GM19099 (cell line): ENCODE results near the gene ZNF816.

Source experiments
- POLR2A ChIP-seq: IDR thresholded peaks from 3 replicates; pipeline ENCODE4 v1.6.1; 2011; ENCODE audit warnings: low read depth; ENCODE audit not compliant: insufficient read length; ENCODE audit errors: extremely low read depth

The ZNF816 gene

GRCh38 chr19:52962394-52963246, at the start of gene ZNF816:
ZNF816 (minus strand) TSS chr19:52962881; CDS start chr19:52956089, 6,792 bp downstream.
- TF ChIP-seq POLR2A: peak; percentile 91

GRCh38 chr19:53012006-53012405, 49.3 kb upstream of the ZNF816 start:
- no peak for TF ChIP-seq POLR2A

DNA sequence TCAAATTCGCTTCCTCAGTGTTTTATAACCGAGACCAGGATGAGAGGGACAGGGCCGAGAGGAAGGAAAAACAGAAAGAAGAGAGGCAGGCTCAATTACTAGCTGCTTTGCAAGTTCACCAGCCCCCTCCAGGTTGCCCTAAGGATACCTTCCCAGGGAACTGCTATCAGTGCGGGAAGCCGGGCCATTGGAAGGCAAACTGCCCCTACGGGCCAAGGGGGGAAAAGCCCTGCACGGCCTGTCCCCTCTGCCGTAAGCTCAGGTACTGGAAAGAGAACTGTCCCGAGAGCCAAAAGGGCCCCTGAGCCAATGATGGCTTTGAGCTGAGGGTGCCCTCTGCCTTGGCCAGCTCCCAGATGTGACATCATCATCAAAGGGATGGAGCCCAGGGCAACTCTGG, 47.8 kb upstream of the ZNF816 start:
- TF ChIP-seq POLR2A: no peak

DNA sequence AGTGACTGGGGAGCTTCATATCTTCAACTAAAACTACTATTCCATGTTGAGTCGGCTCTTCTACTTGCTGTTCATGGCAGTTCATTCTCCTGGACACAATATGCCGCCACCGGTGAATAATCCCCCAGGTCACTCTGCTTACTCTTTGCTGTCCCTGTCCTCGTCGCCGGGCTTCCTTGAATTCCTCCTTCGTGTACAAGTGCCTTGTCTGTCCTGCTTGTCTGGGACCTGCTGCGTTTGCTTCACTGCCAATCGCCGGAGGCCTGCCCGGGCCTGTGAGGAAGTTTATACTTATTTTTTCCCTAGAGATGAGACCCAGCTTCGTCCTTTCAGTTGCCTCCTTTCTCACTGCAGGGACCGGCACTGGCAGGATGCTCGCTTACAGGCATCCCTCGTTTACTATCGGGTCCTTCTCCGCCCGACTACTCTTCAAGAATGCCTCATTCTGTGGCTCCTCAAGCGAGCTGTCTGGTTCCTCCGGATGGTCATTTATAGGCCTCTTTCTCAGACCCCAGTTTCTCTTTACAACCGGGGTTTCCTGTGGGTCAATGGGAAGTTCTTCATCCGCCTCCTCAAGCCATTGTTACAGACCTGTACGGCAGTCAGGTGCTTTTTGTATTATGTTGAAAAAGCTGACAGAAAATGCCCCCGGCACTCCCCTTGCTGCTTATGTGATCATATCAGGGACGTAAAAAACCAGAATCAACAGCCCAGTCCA, 45.5 kb upstream of the ZNF816 start:
- TF ChIP-seq POLR2A: no peak

- TF ChIP-seq POLR2A: no peak
Measured at GRCh38 chr19:53007606-53008005, 44.9 kb upstream of the ZNF816 start.

- no peak for TF ChIP-seq POLR2A
Measured at GRCh38 chr19:53007200-53007599, 44.5 kb upstream of the ZNF816 start.

DNA sequence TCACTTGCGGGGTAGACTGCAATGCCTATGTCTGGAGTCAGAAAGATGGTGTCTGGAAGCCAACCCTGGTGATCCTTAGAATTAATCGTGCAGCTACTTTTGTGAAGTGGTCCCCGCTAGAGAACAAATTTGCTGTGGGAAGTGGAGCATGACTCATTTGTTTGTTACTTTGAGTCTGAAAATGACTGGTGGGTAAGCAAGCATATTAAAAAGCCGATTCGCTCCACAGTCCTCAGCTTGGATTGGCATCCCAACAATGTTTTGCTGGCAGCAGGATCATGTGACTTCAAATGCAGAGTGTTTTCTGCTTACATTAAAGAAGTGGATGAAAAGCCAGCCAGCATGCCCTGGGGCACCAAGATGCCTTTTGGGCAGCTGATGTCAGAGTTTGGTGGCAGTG, 41.6 kb upstream of the ZNF816 start:
- TF ChIP-seq POLR2A: no peak

DNA sequence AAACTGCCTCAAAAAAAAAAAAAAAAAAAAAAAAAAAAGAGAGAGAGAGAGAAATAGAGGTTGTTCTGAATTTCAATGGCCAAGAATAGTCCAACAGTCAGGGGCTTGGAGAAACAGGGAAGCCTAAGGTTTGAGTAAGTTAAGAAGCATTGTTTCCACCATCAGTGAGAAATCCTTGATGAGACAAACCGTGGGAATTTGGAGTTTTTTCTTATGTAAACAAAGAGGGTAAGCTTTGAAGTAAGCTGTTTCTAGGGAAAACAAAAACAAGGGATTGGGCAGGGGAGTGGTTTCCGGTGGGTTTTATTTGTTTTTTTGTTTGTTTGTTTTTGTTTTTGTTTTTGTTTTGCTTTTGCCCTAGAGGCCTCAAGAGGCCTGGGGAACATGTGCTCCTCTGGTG, 39.8 kb upstream of the ZNF816 start:
- TF ChIP-seq POLR2A: no peak

- TF ChIP-seq POLR2A: no peak
Measured at GRCh38 chr19:52997975-52998374, 35.3 kb upstream of the ZNF816 start.

- TF ChIP-seq POLR2A: no peak
Measured at GRCh38 chr19:52995711-52996110, 33.0 kb upstream of the ZNF816 start.

GRCh38 chr19:52993342-52994178, 30.9 kb upstream of the ZNF816 start:
- no peak for TF ChIP-seq POLR2A

DNA sequence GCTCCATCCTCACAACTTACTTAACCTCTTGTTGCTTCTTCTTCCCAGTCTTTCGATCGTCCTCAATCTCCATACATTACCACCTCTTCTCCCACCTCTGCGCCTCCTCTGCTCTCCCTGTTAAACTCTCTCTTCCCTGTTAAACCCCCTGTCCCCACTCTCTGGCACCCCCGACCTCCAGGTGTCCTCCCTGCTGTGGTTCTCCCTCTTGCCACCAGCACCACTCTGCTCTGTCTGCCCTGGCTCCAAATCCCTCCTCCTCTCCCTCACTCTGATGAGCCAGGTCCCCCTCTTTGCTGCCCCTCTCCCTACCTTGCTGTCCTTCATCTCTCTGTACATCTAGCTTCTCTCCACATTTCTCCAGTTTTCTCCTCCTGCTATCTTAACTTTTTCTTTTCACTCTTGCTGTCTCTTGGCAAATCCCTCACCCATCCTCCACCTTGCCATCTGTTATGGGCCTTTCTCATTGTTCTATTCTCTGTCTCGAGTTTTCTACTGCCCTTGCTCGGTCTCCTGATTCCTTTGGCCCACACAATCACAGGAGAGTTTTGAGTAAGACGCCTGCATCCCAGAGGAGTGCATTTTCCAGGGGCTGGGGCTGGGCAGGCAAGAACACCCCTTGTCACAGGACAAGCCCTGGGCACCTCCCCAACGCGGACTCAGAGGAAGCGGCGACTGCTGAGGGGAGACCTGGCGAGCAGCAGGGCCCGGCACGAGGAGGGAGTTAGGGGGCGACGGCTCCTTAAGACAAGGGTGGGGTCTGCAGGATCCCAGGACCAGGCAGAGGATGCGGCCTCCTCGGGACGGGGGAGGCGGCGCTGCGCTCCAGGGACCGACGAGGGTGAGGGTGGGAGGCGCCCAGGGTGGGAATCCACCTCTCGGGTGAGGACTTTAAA, 29.7 kb upstream of the ZNF816 start:
- TF ChIP-seq POLR2A: no peak

DNA sequence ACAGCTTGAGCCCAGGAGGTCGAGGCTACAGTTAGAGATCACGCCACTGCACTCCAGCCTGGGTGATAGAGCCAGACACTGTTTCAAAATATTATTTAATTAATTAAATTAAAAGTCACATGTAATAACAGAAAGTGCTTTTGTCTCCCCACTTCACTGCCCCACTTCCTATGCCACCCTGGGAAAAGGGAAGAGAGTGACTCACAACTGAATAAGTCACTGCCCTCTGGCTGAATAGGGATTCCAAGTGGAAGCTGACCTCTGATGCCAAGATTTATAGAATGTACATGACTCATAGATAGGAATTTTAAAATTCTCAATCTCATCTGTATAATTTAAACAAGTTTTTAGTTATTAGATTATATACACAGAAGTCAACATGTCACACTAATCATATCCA, 28.8 kb upstream of the ZNF816 start:
- TF ChIP-seq POLR2A: no peak

- no peak for TF ChIP-seq POLR2A
Measured at GRCh38 chr19:52990759-52991418, 28.2 kb upstream of the ZNF816 start.
